ENCODE measurements around the gene NMNAT3.

NMNAT3 gene

GRCh38 chr3:139677388-139678155, at the start of gene NMNAT3:
Gene NMNAT3, minus strand, starts transcription at chr3:139677972. Its CDS starts 50,248 bp downstream, at chr3:139627724.
- peak; percentile 93 for DNase-seq (ENCODE audit: low spot score)

GRCh38 chr3:139721370-139721769, 43.6 kb upstream of the NMNAT3 start:
- no peak for DNase-seq (ENCODE audit: low spot score)

- peak; percentile 74 for DNase-seq (ENCODE audit: low spot score)
These were observed 40.6 kb upstream of the NMNAT3 start for GRCh38 chr3:139718415-139718814.

DNA sequence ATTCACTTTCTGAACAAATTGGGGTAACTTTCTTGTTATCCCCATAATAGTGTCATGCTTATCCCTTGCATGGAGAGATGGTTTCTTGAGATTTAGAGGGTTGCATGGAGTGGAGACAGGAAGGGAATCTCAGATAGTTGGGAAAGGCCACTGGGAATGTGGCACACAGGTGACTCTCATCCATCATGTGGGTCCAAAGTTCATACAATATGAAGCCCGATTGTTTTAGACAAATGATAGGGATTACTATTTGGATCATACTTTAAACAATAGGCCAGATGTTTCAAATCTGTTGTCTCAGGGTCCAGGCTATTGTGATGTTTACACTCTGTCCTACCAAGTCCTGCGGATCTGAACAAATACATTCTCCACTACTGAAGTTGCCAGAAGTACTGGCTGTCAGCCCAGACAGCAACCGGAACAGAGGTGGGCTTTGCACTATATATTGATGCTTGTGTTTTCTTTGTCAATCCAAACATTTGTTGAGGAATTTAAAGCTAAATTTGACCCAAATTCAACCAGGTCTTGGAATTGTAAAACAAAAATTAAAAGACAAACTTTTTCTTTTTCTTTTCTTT, 39.2 kb upstream of the NMNAT3 start:
- no peak for DNase-seq (ENCODE audit: low spot score)

DNA sequence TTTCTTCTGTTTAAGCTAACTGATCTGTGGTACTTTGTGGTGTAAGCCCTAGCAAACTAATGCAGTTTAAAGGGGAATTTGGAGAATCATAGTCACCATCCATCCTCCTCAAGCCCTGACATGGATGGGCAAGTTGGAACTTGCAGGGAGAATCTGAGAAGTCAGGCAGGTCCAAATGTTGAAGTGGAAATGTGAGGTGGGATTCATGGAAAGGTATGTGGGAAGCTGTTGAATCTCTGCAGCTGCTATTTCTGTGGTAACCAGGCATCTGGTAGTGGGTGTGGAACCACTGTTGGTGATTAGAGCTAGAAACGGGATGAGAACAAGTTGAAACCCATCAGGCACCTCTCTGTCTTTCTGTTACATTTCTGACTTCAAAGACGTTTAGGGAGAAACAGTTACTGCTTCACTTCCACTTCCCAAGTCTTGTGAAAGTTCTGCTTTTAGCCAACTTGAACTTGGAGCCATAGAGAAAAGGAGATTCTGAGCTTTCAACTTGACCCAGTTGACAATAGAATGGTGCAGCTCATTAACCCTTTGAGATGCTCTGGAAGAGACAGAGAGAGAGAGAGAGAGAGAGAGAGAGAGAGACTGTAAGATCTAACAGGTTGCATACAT, 38.1 kb upstream of the NMNAT3 start:
- no peak for DNase-seq (ENCODE audit: low spot score)

GRCh38 chr3:139715166-139715565, 37.4 kb upstream of the NMNAT3 start:
- no peak for DNase-seq (ENCODE audit: low spot score)

DNA sequence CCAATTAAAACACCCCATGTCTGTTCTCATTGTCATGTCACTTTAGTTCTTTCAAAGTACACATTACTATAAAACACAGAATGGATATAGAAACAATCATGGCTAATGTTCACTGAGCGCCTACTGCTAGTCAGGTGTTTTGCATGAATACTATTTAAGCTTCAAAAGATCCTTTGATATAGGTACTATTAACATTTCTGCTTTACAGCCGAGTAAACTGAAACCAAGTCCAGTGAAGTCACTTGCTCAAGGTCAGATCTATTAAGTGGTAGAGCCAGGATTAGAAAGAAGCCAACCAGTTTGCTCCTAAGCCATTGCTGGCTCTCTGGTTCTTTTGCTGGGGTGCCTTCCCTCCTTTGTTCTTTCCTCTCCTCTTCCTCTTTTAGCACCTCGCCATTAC, 32.4 kb upstream of the NMNAT3 start:
- no peak for DNase-seq (ENCODE audit: low spot score)

DNA sequence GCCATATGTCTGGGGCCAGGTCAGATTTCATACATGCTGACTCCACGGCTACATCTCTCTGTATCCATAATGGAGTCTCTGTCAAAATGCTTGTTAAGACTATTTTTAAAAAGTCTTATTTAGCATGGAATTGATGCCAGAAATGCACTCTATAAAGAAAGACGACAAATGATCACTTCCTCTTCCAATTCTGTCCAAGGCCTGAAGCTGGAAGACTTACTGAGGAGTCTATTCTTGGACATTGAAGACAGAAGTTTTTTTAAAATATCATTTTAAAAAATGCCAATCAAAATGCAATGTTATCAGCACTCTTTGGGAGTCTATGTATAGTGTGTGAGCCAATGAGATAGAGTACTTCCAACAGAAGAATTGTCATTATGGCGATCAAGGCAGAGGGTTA, 27.9 kb upstream of the NMNAT3 start:
- DNase-seq (ENCODE audit: low spot score), result no peak

GRCh38 chr3:139696314-139696604, 18.5 kb upstream of the NMNAT3 start:
- no peak for DNase-seq (ENCODE audit: low spot score)

DNA sequence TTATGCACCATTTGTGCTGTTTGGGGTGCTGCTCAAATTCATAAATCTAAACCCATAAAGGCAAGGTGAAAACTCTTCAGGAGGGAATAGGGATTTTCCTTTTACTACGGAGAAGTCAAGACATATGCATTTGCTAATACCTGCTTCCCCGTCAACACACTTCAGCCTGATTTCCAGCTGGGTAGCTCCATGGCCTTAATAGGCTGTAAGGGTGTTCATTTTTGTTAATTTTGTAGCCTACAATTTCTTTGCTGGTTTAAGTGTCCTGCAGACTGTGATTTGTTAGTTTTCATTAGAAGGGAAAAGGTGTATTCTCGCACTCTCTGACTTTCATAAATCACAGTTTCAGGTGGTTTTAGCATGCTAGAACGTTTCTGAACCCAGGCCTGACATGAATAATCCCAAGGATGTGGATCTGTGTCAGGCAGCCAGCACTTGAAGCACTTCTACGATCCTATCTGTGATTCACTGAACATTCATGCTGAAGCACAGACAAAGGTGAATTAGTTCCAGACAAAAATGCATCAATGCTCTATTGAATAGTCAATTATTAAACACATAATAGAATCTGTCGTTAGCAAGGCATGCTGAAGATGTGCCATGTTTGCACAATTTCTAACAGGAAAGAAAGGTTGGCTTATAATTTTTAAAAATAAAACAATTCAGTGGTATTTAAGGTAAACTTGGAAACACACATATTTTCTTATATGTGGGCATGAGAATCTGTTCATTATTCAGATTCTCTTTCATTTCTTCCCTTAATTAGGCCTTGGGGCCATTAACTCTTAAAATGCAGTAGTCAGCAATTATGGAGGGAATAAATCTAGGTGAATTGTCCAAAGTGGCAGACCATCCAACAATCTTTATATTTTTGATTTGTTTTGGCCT, 17.9 kb upstream of the NMNAT3 start:
- no peak for DNase-seq (ENCODE audit: low spot score)

- no peak for DNase-seq (ENCODE audit: low spot score)
These were observed 17.2 kb upstream of the NMNAT3 start for GRCh38 chr3:139695007-139695406.

- DNase-seq (ENCODE audit: low spot score), result no peak
These were observed 16.8 kb upstream of the NMNAT3 start for GRCh38 chr3:139694542-139694941.

DNA sequence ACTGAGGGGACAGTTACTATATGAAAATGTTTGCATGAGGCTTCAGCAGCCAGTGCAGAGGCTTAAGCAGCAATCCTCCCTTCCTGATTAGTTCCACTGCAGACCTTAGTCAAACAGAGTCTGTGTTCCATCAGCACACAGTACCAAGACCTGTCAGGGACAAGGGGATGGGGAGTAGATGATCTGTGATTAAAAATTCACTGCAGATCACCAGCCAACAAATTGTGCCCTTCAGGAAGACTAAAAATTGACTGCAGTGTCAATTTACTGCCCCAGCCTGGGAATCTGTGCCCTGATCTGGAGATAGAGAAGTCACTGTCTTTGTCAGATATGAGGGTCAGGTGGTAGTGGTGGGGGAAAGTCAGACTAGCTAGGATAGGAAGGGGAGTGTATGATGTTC, 13.8 kb upstream of the NMNAT3 start:
- DNase-seq (ENCODE audit: low spot score), result no peak

DNA sequence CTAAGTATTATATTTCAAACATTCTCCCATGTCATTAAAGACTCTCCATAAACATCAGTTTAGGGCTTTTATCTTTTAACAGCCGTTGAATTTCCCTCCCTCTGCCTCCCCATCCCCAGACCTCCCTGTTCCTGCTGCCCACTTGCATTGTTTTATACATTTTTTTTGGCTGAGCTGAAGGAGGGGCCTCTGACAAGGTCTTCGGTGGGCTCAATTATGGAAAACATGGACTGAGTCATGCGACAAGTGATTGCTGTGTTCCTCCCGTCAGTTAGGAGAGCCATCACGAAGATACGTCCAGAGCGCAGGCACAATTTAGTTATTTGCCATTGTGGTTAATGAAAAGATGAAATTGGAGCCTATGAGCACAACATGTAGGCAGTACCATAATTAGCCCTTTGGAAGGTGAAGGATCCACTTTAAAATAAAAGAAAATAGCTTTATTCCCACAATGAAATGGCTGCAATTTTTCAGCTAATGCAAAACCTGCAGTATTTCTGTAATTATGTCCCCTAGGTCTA, 12.0 kb upstream of the NMNAT3 start:
- no peak for DNase-seq (ENCODE audit: low spot score)

DNA sequence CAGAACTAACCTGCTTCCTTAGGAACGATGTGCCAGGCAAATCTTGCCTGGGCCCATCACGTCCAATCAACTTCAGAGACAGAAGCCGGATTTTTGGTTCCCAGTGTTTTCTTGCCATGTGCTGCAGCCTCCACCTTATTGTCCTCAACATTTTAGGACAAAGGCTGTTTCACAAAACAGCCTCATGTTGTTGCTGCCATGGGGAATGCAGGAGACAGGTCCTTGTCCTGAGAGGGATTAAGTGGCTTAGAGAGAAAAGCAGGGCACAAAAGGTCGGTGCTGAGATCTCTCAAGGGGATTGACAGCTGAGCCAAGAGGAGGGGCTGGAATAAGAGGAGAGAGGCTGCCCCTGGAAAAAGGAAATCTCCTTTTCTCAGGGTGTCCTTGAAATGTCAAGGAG, 11.3 kb upstream of the NMNAT3 start:
- no peak for DNase-seq (ENCODE audit: low spot score)

- no peak for DNase-seq (ENCODE audit: low spot score)
These were observed 9.7 kb upstream of the NMNAT3 start for GRCh38 chr3:139687431-139687830.

DNA sequence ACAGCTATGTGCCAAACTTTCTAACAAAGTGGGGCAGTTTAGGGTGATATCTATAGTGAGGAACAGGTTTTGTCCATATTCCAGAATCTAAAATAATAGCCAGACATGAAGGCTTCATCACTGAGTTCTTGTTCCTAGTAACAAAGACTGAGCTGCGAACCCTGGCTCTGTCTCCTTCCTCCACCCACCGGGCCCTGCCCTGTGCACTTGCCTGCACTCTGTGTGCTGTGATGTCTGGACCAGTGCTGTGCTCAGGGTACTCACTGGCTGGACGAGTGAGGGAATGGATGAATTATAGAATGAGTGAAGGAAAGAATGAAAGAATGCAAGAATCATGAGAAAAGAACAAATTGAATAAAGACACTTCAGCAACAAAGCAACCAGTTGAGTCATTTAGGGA, 8.9 kb upstream of the NMNAT3 start:
- DNase-seq (ENCODE audit: low spot score), result no peak

DNA sequence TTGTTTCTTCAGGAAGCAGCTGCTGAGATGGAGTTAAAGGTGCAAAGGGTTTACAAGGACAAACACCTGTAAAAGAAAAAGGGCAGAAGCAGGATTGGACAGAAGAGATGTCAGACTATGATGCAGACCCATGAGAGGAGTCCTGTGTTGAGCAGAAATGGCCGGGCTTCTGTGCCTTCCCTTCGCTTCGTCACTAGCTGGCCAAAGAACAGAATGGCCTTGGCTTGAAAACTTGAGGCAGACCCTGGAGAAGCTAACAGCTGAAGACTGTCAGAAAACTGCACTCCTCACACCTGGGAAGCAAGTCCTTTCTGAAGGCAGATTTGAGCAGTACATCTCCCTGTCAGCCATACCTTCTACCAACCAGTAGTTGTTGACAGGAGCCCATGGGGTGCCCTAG, 8.4 kb upstream of the NMNAT3 start:
- no peak for DNase-seq (ENCODE audit: low spot score)

DNA sequence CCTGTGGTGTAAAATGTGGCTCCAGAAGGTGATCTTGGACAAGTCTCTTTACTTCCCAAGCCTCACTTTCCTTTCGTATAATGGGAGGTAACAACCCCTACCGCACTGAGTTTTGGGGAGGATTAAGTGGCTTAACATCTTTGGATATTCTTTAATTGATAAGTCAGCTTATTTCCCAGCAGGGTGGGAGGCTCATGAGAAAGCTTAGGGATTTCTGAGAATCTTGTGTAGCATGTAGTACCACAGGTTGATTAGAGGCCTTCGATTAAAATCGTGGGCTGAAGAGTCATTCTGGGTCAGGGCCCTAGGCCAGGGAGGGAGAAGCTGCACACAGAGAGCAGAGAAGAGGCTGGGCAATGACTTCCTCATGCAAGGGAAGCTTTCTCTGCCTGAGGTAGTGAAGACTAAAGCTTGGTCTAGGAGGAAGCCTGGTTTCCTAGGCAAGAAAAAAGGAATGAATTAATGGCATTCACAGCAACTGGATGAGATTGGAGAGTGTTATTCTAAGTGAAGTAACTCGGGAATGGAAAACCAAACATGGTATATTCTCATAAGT, 1.5 kb upstream of the NMNAT3 start:
- no peak for DNase-seq (ENCODE audit: low spot score)

DNA sequence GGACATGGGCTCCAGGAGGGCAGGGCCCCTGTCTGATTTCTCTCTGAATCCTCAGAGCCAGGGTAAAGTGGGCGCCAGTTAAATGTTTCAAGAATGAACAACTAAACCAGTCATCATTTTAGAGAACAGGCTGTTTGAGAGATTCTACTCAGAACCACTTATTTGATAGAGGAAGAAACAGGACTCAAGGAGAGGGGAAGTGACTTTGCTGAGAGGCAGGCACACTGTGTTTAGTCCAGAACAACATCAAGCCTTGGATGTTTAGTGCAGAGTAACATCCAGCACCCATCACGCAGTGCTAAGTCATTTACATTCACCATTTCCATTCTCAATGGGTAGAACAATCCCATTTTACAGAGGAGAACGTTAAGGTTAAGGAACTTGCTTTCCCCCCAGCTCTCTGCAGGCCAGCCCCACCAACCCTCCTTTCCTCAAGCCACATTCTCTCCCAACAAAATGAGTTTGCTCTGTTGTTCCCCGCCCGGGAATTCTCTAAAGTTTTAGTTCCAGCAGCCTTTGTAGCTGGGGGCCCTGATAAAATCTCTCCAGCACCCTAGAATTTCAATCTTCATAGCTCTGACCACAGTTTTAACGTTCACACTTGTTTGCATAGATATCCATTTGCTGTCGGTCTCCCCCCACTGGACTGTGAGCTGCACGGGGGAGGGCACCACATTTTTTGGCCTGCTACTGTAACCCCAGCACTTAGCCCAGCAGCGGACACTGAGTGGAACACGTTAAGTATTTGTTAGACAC, 962 bp downstream of the NMNAT3 start:
- DNase-seq (ENCODE audit: low spot score), result no peak

DNA sequence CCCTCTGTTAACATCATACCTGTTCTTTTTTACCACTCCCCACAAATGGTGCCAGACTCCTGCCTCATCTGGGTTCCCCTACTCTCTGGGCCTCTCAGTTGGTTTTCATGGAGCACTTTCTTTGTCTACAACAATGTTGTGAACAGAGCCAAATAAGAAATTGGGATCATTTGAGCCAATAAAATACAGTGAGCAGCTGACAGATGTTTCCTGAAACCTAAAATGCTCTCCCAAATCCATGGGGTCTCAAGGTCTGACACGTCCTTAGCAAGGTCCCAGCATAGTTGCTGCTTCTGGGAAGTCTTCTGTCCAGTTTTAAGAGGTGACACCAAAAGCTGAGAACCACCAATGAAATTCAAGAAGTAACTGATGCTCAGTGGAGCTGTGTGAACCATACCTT, 1.7 kb downstream of the NMNAT3 start:
- DNase-seq (ENCODE audit: low spot score), result no peak

Data from iPS-NIHi11 (cell line).